NT2/D1 (cell line): ENCODE data around the gene TPBGL.

Experiments
- DNase-seq: peaks from one replicate; pipeline ENCODE4 v3.0.0-alpha.2; 2011; ENCODE audit warnings: low read depth, low spot score
- H3K27me3 ChIP-seq: 2 replicates; pipeline ENCODE4 v1.6.0; 2011; ENCODE audit warnings: mild to moderate bottlenecking; ENCODE audit not compliant: insufficient read length, insufficient read depth
- H3K36me3 ChIP-seq: 2 replicates; pipeline ENCODE4 v1.6.1; 2011; ENCODE audit warnings: mild to moderate bottlenecking, low read length, mixed read lengths; ENCODE audit not compliant: insufficient read depth, insufficient read length
- H3K4me1 ChIP-seq: 2 replicates; pipeline ENCODE4 v1.5.1; 2011; ENCODE audit not compliant: insufficient read depth, insufficient read length
- H3K4me3 ChIP-seq: 2 replicates; pipeline ENCODE4 v1.5.1; 2011; ENCODE audit warnings: low read depth; ENCODE audit not compliant: insufficient read length
- H3K9ac ChIP-seq: 2 replicates; pipeline ENCODE4 v1.6.0; 2011; ENCODE audit warnings: low read depth; ENCODE audit not compliant: insufficient read length
- H3K9me3 ChIP-seq: 2 replicates; pipeline ENCODE4 v1.5.1; 2011; ENCODE audit warnings: mild to moderate bottlenecking, low read length; ENCODE audit not compliant: insufficient read depth
- YY1 ChIP-seq: IDR thresholded peaks from 2 replicates; pipeline ENCODE4 v1.6.1; 2011; ENCODE audit not compliant: insufficient read length, insufficient read depth

TPBGL gene

DNA sequence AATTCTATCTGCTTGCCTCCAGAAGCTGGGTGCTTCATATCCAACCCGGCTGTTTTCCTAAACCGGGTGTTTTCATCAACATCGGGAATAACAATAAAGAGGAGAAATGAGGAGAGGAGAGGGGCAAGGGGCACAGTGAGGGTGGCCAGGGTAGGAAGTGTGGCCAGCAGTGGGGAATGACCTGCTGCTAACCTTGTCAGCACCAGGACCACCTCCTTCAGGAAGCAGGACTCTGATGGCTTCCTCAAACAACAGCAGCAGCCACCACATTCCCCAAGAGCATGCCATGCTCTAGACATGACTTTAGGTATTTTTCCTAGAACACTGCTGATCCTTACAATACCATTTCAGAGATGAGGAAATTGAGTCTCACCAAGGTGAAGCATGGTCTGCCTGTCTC is 52.4 kb downstream of the TPBGL start:
- H3K27me3 ChIP-seq: no peaks in the 10 kb centered on the region
- no peaks in the 10 kb centered on the region for H3K9me3 ChIP-seq
- H3K4me3 ChIP-seq: no peak overlapping the region
- H3K4me1 ChIP-seq: peaks cover 2% of the 10 kb centered on the region
- H3K36me3 ChIP-seq: peaks cover 31% of the 10 kb centered on the region
- no peak for DNase-seq
- H3K9ac ChIP-seq: no peak overlapping the region
- no peak for TF ChIP-seq YY1
